Parathyroid adenoma (tissue), 2 donors: ENCODE results near the gene LMBR1L.
A peak's percentile ranks its signal among the peaks of the same experiment; 100 is the strongest.
"Not testable (repeated sequence)": the region's sequence is repeated elsewhere in the genome, so short reads cannot be mapped to it uniquely, and the experiment has no call there.

Source experiments
- H2AFZ ChIP-seq: fragments of 300-600 bp; sonication (generic); one replicate; pipeline ENCODE4 v1.7.0; 2017; ENCODE audit warnings: antibody characterized with exemption, mild to moderate bottlenecking
- H3K27ac ChIP-seq: fragments of 300-600 bp; sonication (generic); one replicate; pipeline ENCODE4 v1.7.0; 2017
- H3K27me3 ChIP-seq: fragments of 300-600 bp; sonication (generic); one replicate; pipeline ENCODE4 v1.7.0; 2017; ENCODE audit warnings: low read length; ENCODE audit not compliant: control insufficient read depth, insufficient read depth
- H3K36me3 ChIP-seq: fragments of 300-600 bp; sonication (generic); one replicate; pipeline ENCODE4 v1.7.0; 2017; ENCODE audit warnings: low read length; ENCODE audit not compliant: control insufficient read depth, insufficient read depth
- H3K4me1 ChIP-seq: fragments of 300-600 bp; sonication (generic); one replicate; pipeline ENCODE4 v1.7.0; 2017; ENCODE audit warnings: control low read depth
- H3K4me2 ChIP-seq: fragments of 300-600 bp; sonication (generic); one replicate; pipeline ENCODE4 v1.7.0; 2017; ENCODE audit warnings: low read length
- H3K4me3 ChIP-seq: fragments of 300-600 bp; sonication (generic); one replicate; pipeline ENCODE4 v1.7.0; 2017; ENCODE audit warnings: low read depth, low read length
- H3K79me2 ChIP-seq: fragments of 300-600 bp; sonication (generic); one replicate; pipeline ENCODE4 v1.7.0; 2017; ENCODE audit warnings: control low read depth
- H3K9ac ChIP-seq: fragments of 300-600 bp; sonication (generic); one replicate; pipeline ENCODE4 v1.7.0; 2017; ENCODE audit warnings: mild to moderate bottlenecking
- H3K9me3 ChIP-seq: fragments of 300-600 bp; sonication (generic); one replicate; pipeline ENCODE4 v1.7.0; 2017; ENCODE audit warnings: low read length; ENCODE audit not compliant: control insufficient read depth
- TF ChIP-seq, protein P1 (sequence below): fragments of 300-600 bp; sonication (generic); IDR thresholded peaks from one replicate; pipeline ENCODE4 v1.7.0; 2017; ENCODE audit warnings: antibody characterized with exemption, mild to moderate bottlenecking
- donor health status: primary hyperparathyroidism.

LMBR1L gene

DNA sequence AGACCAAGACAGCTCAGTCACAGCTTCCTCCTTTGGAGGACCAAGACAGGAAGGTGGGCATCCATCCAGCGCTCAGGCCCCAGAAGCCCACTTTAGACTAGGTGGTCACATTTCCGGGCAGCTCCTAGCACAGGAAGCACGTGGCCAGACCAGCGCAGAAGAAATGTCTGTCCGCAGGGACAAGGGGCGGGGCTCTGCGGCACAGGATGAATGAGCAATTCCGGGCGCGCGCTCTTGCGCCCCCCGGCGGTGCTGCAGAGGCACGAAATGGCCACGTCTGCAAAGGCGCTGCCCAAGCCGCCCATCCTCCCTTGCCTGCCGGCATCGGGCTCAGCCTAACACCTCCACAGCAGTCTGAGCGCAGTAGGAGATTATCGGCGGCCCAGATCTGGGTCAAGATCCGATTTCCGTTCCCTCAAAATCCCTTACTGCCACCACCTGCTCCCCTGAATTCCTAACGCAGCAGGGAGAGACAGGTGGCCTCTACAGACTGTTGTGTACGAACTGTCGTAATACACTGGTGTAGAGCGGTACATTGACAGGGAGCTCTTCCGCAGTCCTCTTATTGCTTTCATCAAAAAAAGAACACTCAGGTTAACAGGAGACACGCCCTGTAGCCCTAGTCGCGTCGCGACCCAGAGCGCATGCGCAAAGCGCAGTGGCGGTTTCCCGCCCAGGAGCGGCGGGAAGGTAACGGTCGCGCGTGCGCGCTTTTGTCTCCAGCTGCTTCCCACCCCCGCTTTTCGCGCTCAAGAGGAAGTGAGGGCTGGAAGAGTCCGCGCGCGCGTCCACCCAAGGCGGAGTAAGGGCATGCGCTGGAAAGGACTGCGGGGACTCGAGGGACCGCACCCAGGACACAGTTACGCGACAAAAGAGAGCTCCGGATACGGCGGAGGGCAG is 19.8 kb upstream of the LMBR1L start:
- Histone ChIP-seq H3K36me3 (no peaks in the 10 kb centered on the region), H3K9me3 (no peaks in the 10 kb centered on the region), H3K4me1 (peaks cover 11% of the 10 kb centered on the region), H3K27me3 (no peaks in the 10 kb centered on the region), H3K4me3 (peak overlapping the region; percentile 95), H3K27ac (peak overlapping the region; percentile 96), H3K4me2 (peak overlapping the region; percentile 79), H2AFZ (peak overlapping the region; percentile 88), H3K79me2 (peaks cover 2% of the 10 kb centered on the region), H3K9ac (peak overlapping the region; percentile 99)
- TF ChIP-seq, protein P1, sequence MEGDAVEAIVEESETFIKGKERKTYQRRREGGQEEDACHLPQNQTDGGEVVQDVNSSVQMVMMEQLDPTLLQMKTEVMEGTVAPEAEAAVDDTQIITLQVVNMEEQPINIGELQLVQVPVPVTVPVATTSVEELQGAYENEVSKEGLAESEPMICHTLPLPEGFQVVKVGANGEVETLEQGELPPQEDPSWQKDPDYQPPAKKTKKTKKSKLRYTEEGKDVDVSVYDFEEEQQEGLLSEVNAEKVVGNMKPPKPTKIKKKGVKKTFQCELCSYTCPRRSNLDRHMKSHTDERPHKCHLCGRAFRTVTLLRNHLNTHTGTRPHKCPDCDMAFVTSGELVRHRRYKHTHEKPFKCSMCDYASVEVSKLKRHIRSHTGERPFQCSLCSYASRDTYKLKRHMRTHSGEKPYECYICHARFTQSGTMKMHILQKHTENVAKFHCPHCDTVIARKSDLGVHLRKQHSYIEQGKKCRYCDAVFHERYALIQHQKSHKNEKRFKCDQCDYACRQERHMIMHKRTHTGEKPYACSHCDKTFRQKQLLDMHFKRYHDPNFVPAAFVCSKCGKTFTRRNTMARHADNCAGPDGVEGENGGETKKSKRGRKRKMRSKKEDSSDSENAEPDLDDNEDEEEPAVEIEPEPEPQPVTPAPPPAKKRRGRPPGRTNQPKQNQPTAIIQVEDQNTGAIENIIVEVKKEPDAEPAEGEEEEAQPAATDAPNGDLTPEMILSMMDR, result peak; percentile 97

DNA sequence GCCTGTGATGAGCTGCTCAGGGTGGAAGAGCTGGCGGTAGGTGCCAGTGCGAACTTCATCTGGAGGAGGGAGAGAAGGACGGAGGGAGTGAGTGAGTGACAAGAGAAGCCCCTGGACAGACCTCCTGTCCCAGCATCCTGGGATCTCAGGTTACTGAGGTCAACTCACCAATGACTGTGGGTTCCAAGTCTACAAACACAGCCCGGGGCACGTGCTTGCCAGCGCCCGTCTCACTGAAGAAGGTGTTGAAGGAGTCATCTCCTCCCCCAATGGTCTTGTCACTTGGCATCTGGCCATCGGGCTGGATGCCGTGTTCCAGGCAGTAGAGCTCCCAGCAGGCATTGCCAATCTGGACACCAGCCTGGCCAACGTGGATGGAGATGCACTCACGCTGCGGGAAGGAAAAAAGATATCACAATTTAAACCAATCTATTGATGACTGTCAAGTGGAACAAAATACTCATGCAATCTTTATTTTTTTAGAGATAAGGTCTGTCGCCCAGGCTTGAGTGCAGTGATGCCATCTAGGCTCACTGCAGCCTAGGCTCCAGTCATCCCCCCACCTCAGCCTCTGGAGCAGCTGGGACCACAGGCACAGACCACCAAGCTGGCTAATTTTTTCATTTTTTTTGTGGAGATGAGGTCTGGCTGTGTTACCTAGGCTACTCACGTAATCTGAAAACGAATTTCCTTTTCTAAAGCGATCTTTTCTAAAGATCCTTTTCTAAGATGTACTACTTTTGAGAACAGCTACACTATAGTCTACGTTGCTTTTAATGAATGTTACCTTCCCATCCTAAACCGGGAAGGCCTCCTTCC is 18.9 kb upstream of the LMBR1L start:
- peaks cover 11% of the 10 kb centered on the region for H3K4me1 ChIP-seq
- TF ChIP-seq, protein P1, result no peak
- H2AFZ ChIP-seq, result peak overlapping the region; percentile 88
- H3K4me3 ChIP-seq, result peak overlapping the region; percentile 95
- no peak overlapping the region for H3K9ac ChIP-seq
- H3K79me2 ChIP-seq, result peaks cover 2% of the 10 kb centered on the region
- peak overlapping the region; percentile 79 for H3K4me2 ChIP-seq
- H3K27me3 ChIP-seq, result no peaks in the 10 kb centered on the region
- H3K36me3 ChIP-seq, result no peaks in the 10 kb centered on the region
- peak overlapping the region; percentile 96 for H3K27ac ChIP-seq
- H3K9me3 ChIP-seq, result no peaks in the 10 kb centered on the region

DNA sequence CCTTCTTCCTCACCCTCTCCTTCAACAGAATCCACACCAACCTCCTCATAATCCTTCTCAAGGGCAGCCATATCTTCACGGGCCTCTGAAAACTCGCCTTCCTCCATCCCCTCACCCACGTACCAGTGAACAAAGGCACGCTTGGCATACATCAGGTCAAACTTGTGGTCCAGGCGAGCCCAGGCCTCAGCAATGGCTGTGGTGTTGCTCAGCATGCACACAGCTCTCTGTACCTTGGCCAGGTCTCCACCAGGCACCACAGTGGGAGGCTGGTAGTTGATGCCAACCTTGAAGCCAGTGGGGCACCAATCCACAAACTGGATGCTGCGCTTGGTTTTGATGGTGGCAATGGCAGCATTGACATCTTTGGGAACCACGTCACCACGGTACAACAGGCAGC is 17.3 kb upstream of the LMBR1L start:
- not testable (repeated sequence) for H3K27me3 ChIP-seq, H3K4me2 ChIP-seq, H3K79me2 ChIP-seq, H3K4me3 ChIP-seq, H2AFZ ChIP-seq, H3K36me3 ChIP-seq, H3K9me3 ChIP-seq, H3K27ac ChIP-seq, H3K9ac ChIP-seq
- peaks cover 11% of the 10 kb centered on the region for H3K4me1 ChIP-seq

DNA sequence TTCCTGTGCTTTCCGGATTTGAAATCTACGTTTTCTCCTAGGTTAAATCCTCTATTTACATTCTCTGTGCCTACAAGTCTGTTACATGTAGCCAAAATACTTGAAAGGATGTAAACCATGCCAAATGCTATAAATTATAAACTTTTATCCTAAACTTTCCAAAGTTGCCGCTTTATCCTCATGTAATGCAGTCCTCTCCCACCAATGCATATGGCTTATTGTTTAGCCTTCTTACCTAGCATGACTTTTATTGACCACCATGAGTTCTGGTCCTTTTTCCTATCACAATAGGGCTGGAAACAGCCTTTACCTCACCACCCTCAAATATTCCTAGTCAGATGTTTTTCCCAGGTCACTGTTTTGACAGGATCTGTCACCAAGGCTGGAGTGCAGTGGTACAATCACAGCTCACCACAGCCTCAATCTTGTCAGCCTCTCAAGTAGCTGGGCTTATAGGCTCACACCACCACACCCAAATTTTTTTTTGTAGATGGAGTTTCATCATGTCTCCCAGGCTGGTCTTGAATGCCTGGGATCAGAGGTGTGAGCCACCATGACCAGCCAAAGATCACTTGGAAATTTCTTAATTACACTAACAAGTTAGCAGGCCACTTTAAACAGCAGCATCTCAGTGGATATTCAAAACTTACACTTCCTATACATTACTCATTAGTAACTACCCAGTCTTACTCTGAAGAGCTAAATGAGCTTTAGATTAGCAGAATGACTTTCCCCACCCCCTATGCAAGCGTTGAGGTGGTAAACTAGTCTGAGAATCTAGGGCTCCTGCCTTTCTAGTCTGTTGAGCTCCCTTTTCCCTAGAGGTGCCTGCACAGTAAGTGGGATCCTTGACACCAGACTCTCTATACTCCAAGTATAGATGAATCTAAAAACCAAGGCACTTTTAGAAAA is 16.5 kb upstream of the LMBR1L start:
- Histone ChIP-seq H3K9ac (no peak overlapping the region), H3K79me2 (no peaks in the 10 kb centered on the region), H3K4me2 (no peak overlapping the region), H3K9me3 (no peaks in the 10 kb centered on the region), H3K27me3 (no peaks in the 10 kb centered on the region), H2AFZ (no peak overlapping the region), H3K27ac (no peak overlapping the region), H3K36me3 (no peaks in the 10 kb centered on the region), H3K4me1 (peaks cover 11% of the 10 kb centered on the region), H3K4me3 (no peak overlapping the region)
- TF ChIP-seq, protein P1, result no peak
